Vagina (tissue), 2 donors: ENCODE results near the gene MVK.

ENCODE experiments used
- POLR2A ChIP-seq, 2 donors: fragments of 450-650 bp; IDR thresholded peaks; one replicate each; pipeline ENCODE4 v1.6.1; 2017; ENCODE audit warnings: antibody characterized with exemption in 2 of 2, mild to moderate bottlenecking in 2 of 2, moderate library complexity in 2 of 2
- POLR2AphosphoS5 ChIP-seq, 2 donors: sonication (generic); formaldehyde crosslinking; IDR thresholded peaks; one replicate each; pipeline ENCODE4 v1.9.0; 2017; ENCODE audit warnings: antibody characterized with exemption in 2 of 2, mild to moderate bottlenecking in 2 of 2, low read depth in 1 of 2; ENCODE audit not compliant: insufficient read depth in 1 of 2
- TF ChIP-seq, protein P1 (sequence below), 3 experiments: fragments of 450-650 bp in 2 of 3; fragments of 200-600 bp in 1 of 3; sonication (generic) in 1 of 3; IDR thresholded peaks; one replicate each; pipeline ENCODE4 v1.5.1; 2017 to 2019; ENCODE audit warnings: antibody characterized with exemption in 3 of 3, mild to moderate bottlenecking in 2 of 3, moderate library complexity in 2 of 3

- TF ChIP-seq POLR2A (IDR thresholded peaks at IDR 0.05), result no peak
- TF ChIP-seq, protein P1, sequence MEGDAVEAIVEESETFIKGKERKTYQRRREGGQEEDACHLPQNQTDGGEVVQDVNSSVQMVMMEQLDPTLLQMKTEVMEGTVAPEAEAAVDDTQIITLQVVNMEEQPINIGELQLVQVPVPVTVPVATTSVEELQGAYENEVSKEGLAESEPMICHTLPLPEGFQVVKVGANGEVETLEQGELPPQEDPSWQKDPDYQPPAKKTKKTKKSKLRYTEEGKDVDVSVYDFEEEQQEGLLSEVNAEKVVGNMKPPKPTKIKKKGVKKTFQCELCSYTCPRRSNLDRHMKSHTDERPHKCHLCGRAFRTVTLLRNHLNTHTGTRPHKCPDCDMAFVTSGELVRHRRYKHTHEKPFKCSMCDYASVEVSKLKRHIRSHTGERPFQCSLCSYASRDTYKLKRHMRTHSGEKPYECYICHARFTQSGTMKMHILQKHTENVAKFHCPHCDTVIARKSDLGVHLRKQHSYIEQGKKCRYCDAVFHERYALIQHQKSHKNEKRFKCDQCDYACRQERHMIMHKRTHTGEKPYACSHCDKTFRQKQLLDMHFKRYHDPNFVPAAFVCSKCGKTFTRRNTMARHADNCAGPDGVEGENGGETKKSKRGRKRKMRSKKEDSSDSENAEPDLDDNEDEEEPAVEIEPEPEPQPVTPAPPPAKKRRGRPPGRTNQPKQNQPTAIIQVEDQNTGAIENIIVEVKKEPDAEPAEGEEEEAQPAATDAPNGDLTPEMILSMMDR (IDR thresholded peaks at IDR 0.05), result no peak
- no peak for TF ChIP-seq POLR2AphosphoS5 (IDR thresholded peaks at IDR 0.05; ENCODE audit: insufficient read depth in 1 of 2, low read depth in 1 of 2)
These were observed 37.7 kb upstream of the MVK start for GRCh38 chr12:109535863-109536250.
